ENCODE results near the gene MYH6.

MYH6 gene

DNA sequence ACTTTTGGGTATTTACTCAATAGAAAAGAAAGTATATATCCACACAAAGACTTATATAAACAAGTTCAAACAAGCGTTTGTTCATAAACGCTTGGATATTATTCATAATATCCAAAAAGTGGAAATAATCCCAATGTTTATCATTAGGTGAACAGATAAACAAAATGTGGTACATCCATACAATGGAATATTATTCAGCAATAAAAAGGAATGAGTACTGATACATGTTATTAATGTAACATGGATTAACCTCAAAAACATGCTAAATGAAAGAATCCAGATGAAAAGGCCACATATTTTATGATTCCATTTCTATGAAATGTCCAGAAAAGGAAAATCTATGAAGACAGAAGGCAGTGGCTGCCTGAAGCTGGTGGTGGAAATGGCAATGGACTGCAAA, 44.2 kb upstream of the MYH6 start:
- Histone ChIP-seq H3K27me3 (ENCODE audit: insufficient read depth, low read length) (no peaks in the 10 kb centered on the region), H3K27ac (ENCODE audit: low read depth, low read length, poor library complexity, severe bottlenecking) (no peak overlapping the region), H3K4me1 (ENCODE audit: insufficient read depth, low read length, severe bottlenecking) (no peaks in the 10 kb centered on the region), H3K9me3 (ENCODE audit: low read length) (0 out of 2 replicates have a peak, but pooled peaks cover 4% of the 10 kb centered on the region), H3K4me2 (ENCODE audit: low read length) (no peak overlapping the region), H2AFZ (ENCODE audit: low read length) (no peak overlapping the region), H3K4me3 (ENCODE audit: low read depth, low read length, poor library complexity, severe bottlenecking) (no peak overlapping the region), H3K9me2 (ENCODE audit: low read depth, low read length) (no peaks in the 10 kb centered on the region), H3K79me2 (ENCODE audit: insufficient read depth, low read length) (no peaks in the 10 kb centered on the region), H3F3A (ENCODE audit: insufficient read depth, low read length) (no peaks in the 10 kb centered on the region), H4K20me1 (ENCODE audit: insufficient read depth, low read length) (no peaks in the 10 kb centered on the region), H3K9ac (ENCODE audit: low read length) (no peak overlapping the region), H3K36me3 (ENCODE audit: insufficient read depth, low read length) (no peaks in the 10 kb centered on the region)
- TF ChIP-seq CTCF (IDR thresholded peaks at IDR 0.05; ENCODE audit: low read length): no peak
- no peak for TF ChIP-seq EZH2 (IDR thresholded peaks at IDR 0.05; ENCODE audit: borderline replicate concordance, low read length)

GRCh38 chr14:23450379-23450778, 42.3 kb upstream of the MYH6 start:
- Histone ChIP-seq H2AFZ (ENCODE audit: low read length) (no peak overlapping the region), H3K9me3 (ENCODE audit: low read length) (0 out of 2 replicates have a peak, but pooled peaks cover 4% of the 10 kb centered on the region), H3K36me3 (ENCODE audit: insufficient read depth, low read length) (no peaks in the 10 kb centered on the region), H3K4me2 (ENCODE audit: low read length) (no peak overlapping the region), H3K4me3 (ENCODE audit: low read depth, low read length, poor library complexity, severe bottlenecking) (no peak overlapping the region), H3K79me2 (ENCODE audit: insufficient read depth, low read length) (no peaks in the 10 kb centered on the region), H3K27ac (ENCODE audit: low read depth, low read length, poor library complexity, severe bottlenecking) (no peak overlapping the region), H4K20me1 (ENCODE audit: insufficient read depth, low read length) (no peaks in the 10 kb centered on the region), H3F3A (ENCODE audit: insufficient read depth, low read length) (no peaks in the 10 kb centered on the region), H3K4me1 (ENCODE audit: insufficient read depth, low read length, severe bottlenecking) (no peaks in the 10 kb centered on the region), H3K9me2 (ENCODE audit: low read depth, low read length) (no peaks in the 10 kb centered on the region), H3K27me3 (ENCODE audit: insufficient read depth, low read length) (no peaks in the 10 kb centered on the region), H3K9ac (ENCODE audit: low read length) (no peak overlapping the region)
- TF ChIP-seq CTCF (IDR thresholded peaks at IDR 0.05; ENCODE audit: low read length) (no peak), EZH2 (IDR thresholded peaks at IDR 0.05; ENCODE audit: borderline replicate concordance, low read length) (no peak)

DNA sequence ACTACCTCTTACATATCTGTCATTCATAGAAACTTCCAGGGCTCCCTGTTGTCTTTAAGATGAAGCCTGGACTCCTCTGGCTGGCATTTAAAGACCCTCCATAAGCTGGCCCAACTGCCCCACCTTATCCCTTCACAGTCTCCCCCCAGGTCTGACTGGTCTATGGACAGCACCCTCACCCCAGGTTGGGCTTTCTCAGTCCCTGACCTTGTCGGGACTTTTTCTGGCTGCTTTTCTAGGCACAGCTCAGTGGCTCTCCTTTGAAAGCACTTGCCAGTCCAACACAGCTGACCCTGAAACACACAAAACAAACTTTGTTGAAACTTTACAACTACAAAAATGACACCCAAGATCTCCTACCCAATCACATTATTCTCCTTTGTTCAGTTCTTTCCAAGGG, 41.2 kb upstream of the MYH6 start:
- H3K27me3 ChIP-seq (ENCODE audit: insufficient read depth, low read length): no peaks in the 10 kb centered on the region

More for the DNA sequence above, 41.2 kb upstream of the MYH6 start:
- no peak overlapping the region for H3K27ac ChIP-seq (ENCODE audit: low read depth, low read length, poor library complexity, severe bottlenecking)
- H3K9ac ChIP-seq (ENCODE audit: low read length): no peak overlapping the region
- H3K4me2 ChIP-seq (ENCODE audit: low read length): no peak overlapping the region
- TF ChIP-seq EZH2 (IDR thresholded peaks at IDR 0.05; ENCODE audit: borderline replicate concordance, low read length): no peak
- TF ChIP-seq CTCF (IDR thresholded peaks at IDR 0.05; ENCODE audit: low read length): no peak
- H3F3A ChIP-seq (ENCODE audit: insufficient read depth, low read length): no peaks in the 10 kb centered on the region
- 0 out of 2 replicates have a peak, but pooled peaks cover 4% of the 10 kb centered on the region for H3K9me3 ChIP-seq (ENCODE audit: low read length)
- H3K4me3 ChIP-seq (ENCODE audit: low read depth, low read length, poor library complexity, severe bottlenecking): no peak overlapping the region
- H3K9me2 ChIP-seq (ENCODE audit: low read depth, low read length): no peaks in the 10 kb centered on the region
- H2AFZ ChIP-seq (ENCODE audit: low read length): no peak overlapping the region
- no peaks in the 10 kb centered on the region for H3K4me1 ChIP-seq (ENCODE audit: insufficient read depth, low read length, severe bottlenecking)
- no peaks in the 10 kb centered on the region for H4K20me1 ChIP-seq (ENCODE audit: insufficient read depth, low read length)
- no peaks in the 10 kb centered on the region for H3K36me3 ChIP-seq (ENCODE audit: insufficient read depth, low read length)
- H3K79me2 ChIP-seq (ENCODE audit: insufficient read depth, low read length): no peaks in the 10 kb centered on the region
